ENCODE measurements around the gene MACO1. TPM values are rescaled to one million over a fixed set of nuclear protein-coding genes. Genes with fewer than 3 reads are reported as not detected.
A peak's percentile ranks its signal among the peaks of the same experiment; 100 is the strongest.
"Not testable (repeated sequence)": the region's sequence is repeated elsewhere in the genome, so short reads cannot be mapped to it uniquely, and the experiment has no call there.

Gene MACO1
- total RNA-seq, 4 donors from 2014 or later = 38.8 to 74.6 (median 44.8) TPM

DNA sequence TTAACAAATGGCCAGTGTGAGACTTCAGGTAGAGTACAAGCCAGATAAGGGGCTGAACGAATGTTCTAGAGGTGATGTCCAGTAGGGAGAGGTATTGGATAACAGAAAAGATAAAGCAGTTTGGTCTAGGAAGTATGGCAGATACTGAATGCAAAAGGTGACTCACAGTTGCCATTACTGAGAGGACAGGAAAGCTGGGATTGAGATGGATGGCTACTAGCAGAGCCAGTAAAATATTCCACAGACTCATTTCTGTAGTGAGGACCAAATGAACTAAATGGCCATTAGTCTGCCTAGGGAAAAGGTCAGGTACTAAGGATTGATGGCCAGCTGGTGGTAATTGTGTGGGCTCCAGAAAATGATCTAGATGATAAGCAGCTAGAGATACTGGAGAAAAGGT, 11.5 kb downstream of the MACO1 start:
- DNase-seq (no peak), ATAC-seq (peak; percentile 61 to 78)
- Histone ChIP-seq H3K27me3 (no peaks in the 10 kb centered on the region), H3K4me1 (peaks cover 66 to 82% of the 10 kb centered on the region in 2 donors), H3K36me3 (peaks cover 0 to 5% of the 10 kb centered on the region in 2 donors), H3K4me3 (no peak overlapping the region), H3K27ac (peak overlapping the region in 2 of 4 donors; percentile 98 to 99), H3K9me3 (no peaks in the 10 kb centered on the region)
- in situ Hi-C loops (cut with MboI; ENCODE audit: low sequenced_read_pairs in 4 of 4) = no loop called here
- intact Hi-C loops (cut with DNase I; ENCODE audit: low total_unique reads) = no loop called here
- no peak for TF ChIP-seq POLR2A (IDR thresholded peaks at IDR 0.05)
- TF ChIP-seq, protein P1, sequence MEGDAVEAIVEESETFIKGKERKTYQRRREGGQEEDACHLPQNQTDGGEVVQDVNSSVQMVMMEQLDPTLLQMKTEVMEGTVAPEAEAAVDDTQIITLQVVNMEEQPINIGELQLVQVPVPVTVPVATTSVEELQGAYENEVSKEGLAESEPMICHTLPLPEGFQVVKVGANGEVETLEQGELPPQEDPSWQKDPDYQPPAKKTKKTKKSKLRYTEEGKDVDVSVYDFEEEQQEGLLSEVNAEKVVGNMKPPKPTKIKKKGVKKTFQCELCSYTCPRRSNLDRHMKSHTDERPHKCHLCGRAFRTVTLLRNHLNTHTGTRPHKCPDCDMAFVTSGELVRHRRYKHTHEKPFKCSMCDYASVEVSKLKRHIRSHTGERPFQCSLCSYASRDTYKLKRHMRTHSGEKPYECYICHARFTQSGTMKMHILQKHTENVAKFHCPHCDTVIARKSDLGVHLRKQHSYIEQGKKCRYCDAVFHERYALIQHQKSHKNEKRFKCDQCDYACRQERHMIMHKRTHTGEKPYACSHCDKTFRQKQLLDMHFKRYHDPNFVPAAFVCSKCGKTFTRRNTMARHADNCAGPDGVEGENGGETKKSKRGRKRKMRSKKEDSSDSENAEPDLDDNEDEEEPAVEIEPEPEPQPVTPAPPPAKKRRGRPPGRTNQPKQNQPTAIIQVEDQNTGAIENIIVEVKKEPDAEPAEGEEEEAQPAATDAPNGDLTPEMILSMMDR (IDR thresholded peaks at IDR 0.05 in 4 of 5, conservative IDR thresholded peaks at IDR 0.05 in 1 of 5) = no peak

DNA sequence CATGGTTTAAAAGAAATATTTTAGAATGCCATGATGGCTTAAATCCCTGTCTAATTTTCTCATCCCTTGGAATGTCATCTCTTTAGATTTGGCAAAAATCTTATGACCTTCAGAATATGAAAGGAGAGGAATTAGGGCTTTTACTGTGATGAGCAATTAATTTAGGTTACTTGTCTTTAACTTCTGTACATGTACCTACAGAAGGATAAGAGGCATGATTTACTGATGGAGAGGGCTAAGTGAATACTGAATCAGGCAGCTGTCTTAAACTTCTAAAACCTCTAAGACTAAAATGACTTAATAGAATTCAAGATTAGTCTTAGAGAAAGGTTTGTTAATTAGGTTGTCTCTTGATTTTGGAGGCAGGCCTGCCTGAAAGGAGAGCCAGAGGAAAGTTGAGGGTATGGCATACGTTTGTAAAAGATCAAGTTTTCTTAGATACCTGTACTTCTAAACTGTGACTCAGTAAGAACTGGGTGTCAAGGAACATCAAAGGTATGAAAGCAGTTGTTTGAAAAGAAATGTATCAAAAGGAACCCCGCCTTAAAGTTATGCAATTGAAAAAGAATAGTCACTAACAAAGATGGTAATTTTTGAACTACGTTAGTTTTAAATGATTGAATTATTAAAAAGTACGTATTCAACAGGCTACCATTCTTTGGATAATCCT, 12.5 kb downstream of the MACO1 start:
- ATAC-seq (no peak), DNase-seq (no peak)
- peaks cover 0 to 14% of the 10 kb centered on the region in 2 donors for H3K36me3 ChIP-seq
- no peak overlapping the region for H3K4me3 ChIP-seq
- H3K9me3 ChIP-seq = no peaks in the 10 kb centered on the region
- no peaks in the 10 kb centered on the region for H3K27me3 ChIP-seq
- TF ChIP-seq POLR2A (IDR thresholded peaks at IDR 0.05) = no peak
- TF ChIP-seq, protein P1 (IDR thresholded peaks at IDR 0.05 in 4 of 5, conservative IDR thresholded peaks at IDR 0.05 in 1 of 5) = no peak
- in situ Hi-C loops (cut with MboI; ENCODE audit: low sequenced_read_pairs in 4 of 4) (no loop called here), intact Hi-C loops (cut with DNase I; ENCODE audit: low total_unique reads) (no loop called here)
- peak overlapping the region in 3 of 4 donors; percentile 15 to 99 (median 98) for H3K27ac ChIP-seq
- peaks cover 57 to 73% of the 10 kb centered on the region in 2 donors for H3K4me1 ChIP-seq

DNA sequence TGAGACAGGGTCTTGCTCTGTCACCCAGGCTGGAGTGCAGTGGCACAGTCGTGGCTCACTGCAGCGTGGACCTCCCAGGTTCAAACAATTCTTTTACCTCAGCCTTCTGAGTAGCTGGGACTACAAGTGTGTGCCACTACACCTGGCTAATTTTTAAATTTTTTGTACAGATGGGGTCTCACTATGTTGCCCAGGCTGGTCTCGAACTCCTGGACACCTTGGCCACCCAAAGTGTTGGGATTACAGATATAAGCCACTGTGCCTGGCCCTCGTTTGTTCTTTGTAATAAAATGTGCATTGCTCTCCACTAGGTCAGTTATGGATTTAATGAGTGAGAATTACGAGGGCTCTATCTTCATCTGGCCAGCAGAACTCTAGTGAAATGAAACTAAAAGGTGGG, 13.9 kb downstream of the MACO1 start:
- Histone ChIP-seq H3K36me3 (peaks cover 0 to 28% of the 10 kb centered on the region in 2 donors), H3K27ac (peak overlapping the region in 1 of 4 donors; percentile 10), H3K4me1 (peaks cover 43 to 62% of the 10 kb centered on the region in 2 donors)
- H3K4me3 ChIP-seq; DNase-seq; in situ Hi-C loops (cut with MboI; ENCODE audit: low sequenced_read_pairs in 4 of 4); intact Hi-C loops (cut with DNase I; ENCODE audit: low total_unique reads); ATAC-seq; H3K27me3 ChIP-seq; H3K9me3 ChIP-seq: not testable (repeated sequence)

DNA sequence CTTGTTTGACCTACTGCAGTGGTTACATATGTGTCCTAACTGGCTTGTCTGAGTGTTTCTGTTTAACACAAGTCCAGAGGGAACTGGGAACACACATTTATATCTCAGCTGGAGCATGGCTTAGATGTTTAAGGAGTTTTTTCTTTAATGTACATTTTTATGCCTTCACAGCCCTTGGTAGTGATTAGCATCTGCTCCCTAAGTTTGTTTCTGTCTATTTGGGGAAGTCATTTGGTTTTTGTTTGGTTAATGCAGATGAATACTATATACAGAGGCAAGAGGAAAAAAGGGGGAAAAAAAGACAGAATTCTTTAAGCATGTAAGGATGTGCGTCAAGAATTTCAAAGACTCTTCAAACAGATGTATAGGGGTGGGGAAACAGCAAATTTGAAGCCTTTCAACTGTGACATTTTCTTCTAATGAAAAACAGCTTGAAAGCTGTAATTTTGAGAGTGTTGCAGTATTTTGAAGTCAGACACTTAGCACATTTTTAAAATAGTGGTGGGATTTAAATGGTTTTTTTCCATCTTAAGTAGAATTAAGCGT, 15.4 kb downstream of the MACO1 start:
- no peak for ATAC-seq
- TF ChIP-seq, protein P1 (IDR thresholded peaks at IDR 0.05 in 4 of 5, conservative IDR thresholded peaks at IDR 0.05 in 1 of 5) = no peak
- TF ChIP-seq POLR2A (IDR thresholded peaks at IDR 0.05) = no peak
- Histone ChIP-seq H3K36me3 (peaks cover 0 to 32% of the 10 kb centered on the region in 2 donors), H3K27me3 (no peaks in the 10 kb centered on the region), H3K9me3 (no peaks in the 10 kb centered on the region), H3K4me3 (no peak overlapping the region), H3K4me1 (peaks cover 47 to 64% of the 10 kb centered on the region in 2 donors), H3K27ac (no peak overlapping the region)
- in situ Hi-C loops (cut with MboI; ENCODE audit: low sequenced_read_pairs in 4 of 4) = no loop called here
- intact Hi-C loops (cut with DNase I; ENCODE audit: low total_unique reads) = no loop called here
- DNase-seq = no peak

DNA sequence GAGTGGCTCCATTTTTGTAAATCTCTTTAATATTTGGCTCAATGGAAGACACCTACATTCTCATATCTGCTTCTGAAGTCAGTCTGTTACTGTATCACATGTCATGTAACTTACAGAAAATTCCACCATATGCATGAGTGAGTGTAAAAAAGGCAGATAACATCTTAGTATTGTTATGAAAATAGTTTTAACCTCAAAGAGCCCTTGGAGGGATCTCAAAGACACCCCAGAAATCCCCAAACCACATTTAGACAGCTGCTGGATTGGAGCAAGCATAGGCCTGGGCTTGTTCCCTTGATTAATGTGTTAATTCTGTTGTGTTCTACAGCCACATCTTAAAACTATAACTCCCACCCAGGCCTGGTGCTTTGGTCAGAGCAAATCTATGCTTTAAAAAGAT, 16.9 kb downstream of the MACO1 start:
- in situ Hi-C loops (cut with MboI; ENCODE audit: low sequenced_read_pairs in 4 of 4) (no loop called here), intact Hi-C loops (cut with DNase I; ENCODE audit: low total_unique reads) (no loop called here)
- no peak for ATAC-seq
- Histone ChIP-seq H3K4me1 (peaks cover 37 to 51% of the 10 kb centered on the region in 2 donors), H3K4me3 (no peak overlapping the region), H3K27me3 (no peaks in the 10 kb centered on the region), H3K9me3 (no peaks in the 10 kb centered on the region), H3K27ac (no peak overlapping the region), H3K36me3 (peaks cover 0 to 32% of the 10 kb centered on the region in 2 donors)
- TF ChIP-seq, protein P1 (IDR thresholded peaks at IDR 0.05 in 4 of 5, conservative IDR thresholded peaks at IDR 0.05 in 1 of 5) = no peak
- TF ChIP-seq POLR2A (IDR thresholded peaks at IDR 0.05) = no peak
- DNase-seq = no peak

Data from gastrocnemius medialis (tissue), 4 donors.